GM12878 (cell line): ENCODE measurements around the gene SPA17.

Experiments
- BRCA1 ChIP-seq: IDR thresholded peaks from 2 replicates; pipeline ENCODE4 v1.6.1; 2011; ENCODE audit warnings: low read depth, low read length, improper control_type of control experiment
- CBX5 ChIP-seq: sonication (generic); IDR thresholded peaks from 2 replicates; pipeline ENCODE4 v1.6.1; 2016; ENCODE audit warnings: low read depth, moderate library complexity, mild to moderate bottlenecking, inconsistent platforms
- CHD4 ChIP-seq: fragments of 200-600 bp; sonication (generic); IDR thresholded peaks from 2 replicates; pipeline ENCODE4 v1.6.1; 2016; ENCODE audit warnings: mild to moderate bottlenecking
- CTCF ChIP-seq, 3 experiments: IDR thresholded peaks in 2 of 3; conservative IDR thresholded peaks in 1 of 3; 2 replicates each; pipeline ENCODE4 v1.5.1; 2011; ENCODE audit warnings: low read depth in 3 of 3, low read length in 3 of 3, mild to moderate bottlenecking in 3 of 3, control low read depth in 2 of 3, moderate library complexity in 2 of 3, inconsistent platforms in 1 of 3, mixed read lengths in 1 of 3; ENCODE audit not compliant: control insufficient read depth in 2 of 3, insufficient read depth in 1 of 3; ENCODE audit errors: extremely low read depth in 1 of 3
- EZH2 ChIP-seq: IDR thresholded peaks from 2 replicates; pipeline ENCODE4 v1.6.1; 2012; ENCODE audit warnings: low read depth, mild to moderate bottlenecking, control low read depth, inconsistent platforms, low read length, borderline replicate concordance; ENCODE audit not compliant: control insufficient read depth
- HDAC2 ChIP-seq: fragments of 200-600 bp; sonication (generic); IDR thresholded peaks from 2 replicates; pipeline ENCODE4 v1.6.1; 2017
- NFYA ChIP-seq: IDR thresholded peaks from 2 replicates; pipeline ENCODE4 v1.6.1; 2011; ENCODE audit warnings: low read depth, mild to moderate bottlenecking, low read length, improper control_type of control experiment, borderline replicate concordance
- NFYB ChIP-seq: IDR thresholded peaks from 2 replicates; pipeline ENCODE4 v1.6.1; 2011; ENCODE audit warnings: low read depth, mild to moderate bottlenecking, low read length, improper control_type of control experiment, moderate library complexity; ENCODE audit not compliant: insufficient read depth
- SMAD1 ChIP-seq: fragments of 450-650 bp; IDR thresholded peaks from 2 replicates; pipeline ENCODE4 v1.6.1; 2018; ENCODE audit warnings: mild to moderate bottlenecking, low read depth; ENCODE audit not compliant: partially characterized antibody
- SUZ12 ChIP-seq: fragments of 200-600 bp; sonication (generic); IDR thresholded peaks from one replicate; pipeline ENCODE4 v1.6.1; 2018; ENCODE audit warnings: antibody characterized with exemption, mild to moderate bottlenecking; ENCODE audit not compliant: unreplicated experiment
- TARDBP ChIP-seq: IDR thresholded peaks from 2 replicates; pipeline ENCODE4 v1.6.1; 2016; ENCODE audit warnings: borderline replicate concordance
- TF ChIP-seq, protein P1 (sequence below): fragments of 450-650 bp; IDR thresholded peaks from 2 replicates; pipeline ENCODE4 v1.6.1; 2018; ENCODE audit warnings: mild to moderate bottlenecking, low read depth, moderate library complexity; ENCODE audit not compliant: partially characterized antibody

DNA sequence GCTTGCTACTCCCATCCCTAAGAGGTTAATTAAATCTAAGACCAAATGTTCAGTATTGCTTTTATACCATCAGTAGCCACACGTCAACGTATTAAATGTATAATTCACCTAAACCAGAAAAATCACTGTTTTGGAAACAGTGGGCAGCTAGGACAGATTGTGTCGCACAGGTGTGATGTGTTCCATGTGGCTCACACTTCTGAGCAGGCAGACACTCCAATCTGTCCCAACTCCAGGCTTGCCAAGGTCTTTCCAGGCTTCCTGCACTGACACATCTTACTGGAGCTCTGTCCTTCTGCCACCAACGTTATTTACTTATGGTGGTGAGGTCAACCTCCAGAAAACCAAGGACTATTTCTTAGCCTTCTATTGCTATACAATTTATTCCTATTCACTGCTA lies 11.6 kb upstream of the SPA17 start:
- TF ChIP-seq CHD4 (no peak), BRCA1 (no peak), CBX5 (no peak), CTCF (IDR thresholded peaks at IDR 0.05 in 2 of 3, conservative IDR thresholded peaks at IDR 0.05 in 1 of 3; ENCODE audit: control insufficient read depth in 2 of 3, extremely low read depth in 1 of 3, insufficient read depth in 1 of 3, low read depth in 3 of 3, low read length in 3 of 3) (no peak), NFYA (no peak), SMAD1 (no peak), EZH2 (no peak), NFYB (no peak), SUZ12 (no peak), TARDBP (no peak), HDAC2 (no peak)
- TF ChIP-seq, protein P1, sequence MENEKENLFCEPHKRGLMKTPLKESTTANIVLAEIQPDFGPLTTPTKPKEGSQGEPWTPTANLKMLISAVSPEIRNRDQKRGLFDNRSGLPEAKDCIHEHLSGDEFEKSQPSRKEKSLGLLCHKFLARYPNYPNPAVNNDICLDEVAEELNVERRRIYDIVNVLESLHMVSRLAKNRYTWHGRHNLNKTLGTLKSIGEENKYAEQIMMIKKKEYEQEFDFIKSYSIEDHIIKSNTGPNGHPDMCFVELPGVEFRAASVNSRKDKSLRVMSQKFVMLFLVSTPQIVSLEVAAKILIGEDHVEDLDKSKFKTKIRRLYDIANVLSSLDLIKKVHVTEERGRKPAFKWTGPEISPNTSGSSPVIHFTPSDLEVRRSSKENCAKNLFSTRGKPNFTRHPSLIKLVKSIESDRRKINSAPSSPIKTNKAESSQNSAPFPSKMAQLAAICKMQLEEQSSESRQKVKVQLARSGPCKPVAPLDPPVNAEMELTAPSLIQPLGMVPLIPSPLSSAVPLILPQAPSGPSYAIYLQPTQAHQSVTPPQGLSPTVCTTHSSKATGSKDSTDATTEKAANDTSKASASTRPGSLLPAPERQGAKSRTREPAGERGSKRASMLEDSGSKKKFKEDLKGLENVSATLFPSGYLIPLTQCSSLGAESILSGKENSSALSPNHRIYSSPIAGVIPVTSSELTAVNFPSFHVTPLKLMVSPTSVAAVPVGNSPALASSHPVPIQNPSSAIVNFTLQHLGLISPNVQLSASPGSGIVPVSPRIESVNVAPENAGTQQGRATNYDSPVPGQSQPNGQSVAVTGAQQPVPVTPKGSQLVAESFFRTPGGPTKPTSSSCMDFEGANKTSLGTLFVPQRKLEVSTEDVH, result no peak
